ENCODE results near the gene DPRX.

Gene DPRX

GRCh38 chr19:53631949-53632407, at the start of gene DPRX:
DPRX (plus strand) TSS chr19:53631999; CDS start chr19:53632107, 108 bp downstream.
- no peak within 1 kb of the TSS for H3K4me3 ChIP-seq (ENCODE audit: low read length in 2 of 2)
- no peaks in the 10 kb centered on the region for H3K36me3 ChIP-seq (ENCODE audit: control insufficient read depth in 2 of 2, insufficient read depth in 2 of 2, low read length in 2 of 2)
- H3K4me1 ChIP-seq (ENCODE audit: control insufficient read depth in 2 of 2, insufficient read depth in 2 of 2, low read length in 2 of 2) = no peaks in the 10 kb centered on the region
- H3K27ac ChIP-seq (ENCODE audit: low read depth in 2 of 2, low read length in 2 of 2) = no peak within 1 kb of the TSS
- no peak within 1 kb of the TSS for H3K9ac ChIP-seq (ENCODE audit: low read depth in 1 of 2, low read length in 2 of 2)
- H3K27me3 ChIP-seq (ENCODE audit: control insufficient read depth in 2 of 2, insufficient read depth in 2 of 2, low read length in 2 of 2) = no peaks in the 10 kb centered on the region
- no peaks in the 10 kb centered on the region for H3K9me3 ChIP-seq (ENCODE audit: control insufficient read depth in 2 of 2, low read length in 2 of 2)

GRCh38 chr19:53583181-53583580, 48.6 kb upstream of the DPRX start:
- Histone ChIP-seq H3K4me1 (ENCODE audit: control insufficient read depth in 2 of 2, insufficient read depth in 2 of 2, low read length in 2 of 2) (no peaks in the 10 kb centered on the region), H3K9me3 (ENCODE audit: control insufficient read depth in 2 of 2, low read length in 2 of 2) (peaks cover 4 to 6% of the 10 kb centered on the region in 2 donors), H3K9ac (ENCODE audit: low read depth in 1 of 2, low read length in 2 of 2) (no peak overlapping the region), H3K27ac (ENCODE audit: low read depth in 2 of 2, low read length in 2 of 2) (no peak overlapping the region), H3K27me3 (ENCODE audit: control insufficient read depth in 2 of 2, insufficient read depth in 2 of 2, low read length in 2 of 2) (no peaks in the 10 kb centered on the region), H3K4me3 (ENCODE audit: low read length in 2 of 2) (no peak overlapping the region), H3K36me3 (ENCODE audit: control insufficient read depth in 2 of 2, insufficient read depth in 2 of 2, low read length in 2 of 2) (peaks cover 0 to 4% of the 10 kb centered on the region in 2 donors)

GRCh38 chr19:53586277-53586691, 45.5 kb upstream of the DPRX start:
- H3K4me1 ChIP-seq (ENCODE audit: control insufficient read depth in 2 of 2, insufficient read depth in 2 of 2, low read length in 2 of 2) = no peaks in the 10 kb centered on the region
- peaks cover 0 to 4% of the 10 kb centered on the region in 2 donors for H3K9me3 ChIP-seq (ENCODE audit: control insufficient read depth in 2 of 2, low read length in 2 of 2)
- no peak overlapping the region for H3K27ac ChIP-seq (ENCODE audit: low read depth in 2 of 2, low read length in 2 of 2)
- H3K4me3 ChIP-seq (ENCODE audit: low read length in 2 of 2) = no peak overlapping the region
- H3K36me3 ChIP-seq (ENCODE audit: control insufficient read depth in 2 of 2, insufficient read depth in 2 of 2, low read length in 2 of 2) = no peaks in the 10 kb centered on the region
- H3K9ac ChIP-seq (ENCODE audit: low read depth in 1 of 2, low read length in 2 of 2) = no peak overlapping the region
- no peaks in the 10 kb centered on the region for H3K27me3 ChIP-seq (ENCODE audit: control insufficient read depth in 2 of 2, insufficient read depth in 2 of 2, low read length in 2 of 2)

GRCh38 chr19:53594811-53595509, 36.8 kb upstream of the DPRX start:
- Histone ChIP-seq H3K27me3 (ENCODE audit: control insufficient read depth in 2 of 2, insufficient read depth in 2 of 2, low read length in 2 of 2) (no peaks in the 10 kb centered on the region), H3K36me3 (ENCODE audit: control insufficient read depth in 2 of 2, insufficient read depth in 2 of 2, low read length in 2 of 2) (no peaks in the 10 kb centered on the region), H3K4me1 (ENCODE audit: control insufficient read depth in 2 of 2, insufficient read depth in 2 of 2, low read length in 2 of 2) (no peaks in the 10 kb centered on the region), H3K4me3 (ENCODE audit: low read length in 2 of 2) (no peak overlapping the region), H3K9ac (ENCODE audit: low read depth in 1 of 2, low read length in 2 of 2) (no peak overlapping the region), H3K27ac (ENCODE audit: low read depth in 2 of 2, low read length in 2 of 2) (no peak overlapping the region), H3K9me3 (ENCODE audit: control insufficient read depth in 2 of 2, low read length in 2 of 2) (no peaks in the 10 kb centered on the region)

- Histone ChIP-seq H3K9me3 (ENCODE audit: control insufficient read depth in 2 of 2, low read length in 2 of 2) (no peaks in the 10 kb centered on the region), H3K27me3 (ENCODE audit: control insufficient read depth in 2 of 2, insufficient read depth in 2 of 2, low read length in 2 of 2) (no peaks in the 10 kb centered on the region), H3K4me3 (ENCODE audit: low read length in 2 of 2) (no peak overlapping the region), H3K4me1 (ENCODE audit: control insufficient read depth in 2 of 2, insufficient read depth in 2 of 2, low read length in 2 of 2) (no peaks in the 10 kb centered on the region), H3K36me3 (ENCODE audit: control insufficient read depth in 2 of 2, insufficient read depth in 2 of 2, low read length in 2 of 2) (no peaks in the 10 kb centered on the region), H3K9ac (ENCODE audit: low read depth in 1 of 2, low read length in 2 of 2) (no peak overlapping the region), H3K27ac (ENCODE audit: low read depth in 2 of 2, low read length in 2 of 2) (no peak overlapping the region)
Measured at GRCh38 chr19:53595510-53595867, 36.3 kb upstream of the DPRX start.

- Histone ChIP-seq H3K4me1 (ENCODE audit: control insufficient read depth in 2 of 2, insufficient read depth in 2 of 2, low read length in 2 of 2) (no peaks in the 10 kb centered on the region), H3K4me3 (ENCODE audit: low read length in 2 of 2) (no peak overlapping the region), H3K27me3 (ENCODE audit: control insufficient read depth in 2 of 2, insufficient read depth in 2 of 2, low read length in 2 of 2) (no peaks in the 10 kb centered on the region), H3K36me3 (ENCODE audit: control insufficient read depth in 2 of 2, insufficient read depth in 2 of 2, low read length in 2 of 2) (no peaks in the 10 kb centered on the region), H3K9ac (ENCODE audit: low read depth in 1 of 2, low read length in 2 of 2) (no peak overlapping the region), H3K9me3 (ENCODE audit: control insufficient read depth in 2 of 2, low read length in 2 of 2) (no peaks in the 10 kb centered on the region), H3K27ac (ENCODE audit: low read depth in 2 of 2, low read length in 2 of 2) (no peak overlapping the region)
Measured at GRCh38 chr19:53596056-53596455, 35.7 kb upstream of the DPRX start.

GRCh38 chr19:53597023-53597422, 34.8 kb upstream of the DPRX start:
- no peak overlapping the region for H3K9ac ChIP-seq (ENCODE audit: low read depth in 1 of 2, low read length in 2 of 2)
- no peaks in the 10 kb centered on the region for H3K27me3 ChIP-seq (ENCODE audit: control insufficient read depth in 2 of 2, insufficient read depth in 2 of 2, low read length in 2 of 2)
- no peaks in the 10 kb centered on the region for H3K9me3 ChIP-seq (ENCODE audit: control insufficient read depth in 2 of 2, low read length in 2 of 2)
- no peak overlapping the region for H3K27ac ChIP-seq (ENCODE audit: low read depth in 2 of 2, low read length in 2 of 2)
- H3K4me1 ChIP-seq (ENCODE audit: control insufficient read depth in 2 of 2, insufficient read depth in 2 of 2, low read length in 2 of 2) = no peaks in the 10 kb centered on the region
- H3K4me3 ChIP-seq (ENCODE audit: low read length in 2 of 2) = no peak overlapping the region
- no peaks in the 10 kb centered on the region for H3K36me3 ChIP-seq (ENCODE audit: control insufficient read depth in 2 of 2, insufficient read depth in 2 of 2, low read length in 2 of 2)

- H3K36me3 ChIP-seq (ENCODE audit: control insufficient read depth in 2 of 2, insufficient read depth in 2 of 2, low read length in 2 of 2) = no peaks in the 10 kb centered on the region
- no peaks in the 10 kb centered on the region for H3K27me3 ChIP-seq (ENCODE audit: control insufficient read depth in 2 of 2, insufficient read depth in 2 of 2, low read length in 2 of 2)
- H3K4me3 ChIP-seq (ENCODE audit: low read length in 2 of 2) = no peak overlapping the region
- no peaks in the 10 kb centered on the region for H3K9me3 ChIP-seq (ENCODE audit: control insufficient read depth in 2 of 2, low read length in 2 of 2)
- no peak overlapping the region for H3K27ac ChIP-seq (ENCODE audit: low read depth in 2 of 2, low read length in 2 of 2)
- no peaks in the 10 kb centered on the region for H3K4me1 ChIP-seq (ENCODE audit: control insufficient read depth in 2 of 2, insufficient read depth in 2 of 2, low read length in 2 of 2)
- no peak overlapping the region for H3K9ac ChIP-seq (ENCODE audit: low read depth in 1 of 2, low read length in 2 of 2)
Measured at GRCh38 chr19:53598361-53598760, 33.4 kb upstream of the DPRX start.

- H3K4me3 ChIP-seq (ENCODE audit: low read length in 2 of 2) = no peak overlapping the region
- H3K27ac ChIP-seq (ENCODE audit: low read depth in 2 of 2, low read length in 2 of 2) = no peak overlapping the region
- no peak overlapping the region for H3K9ac ChIP-seq (ENCODE audit: low read depth in 1 of 2, low read length in 2 of 2)
Measured at GRCh38 chr19:53600217-53600616, 31.6 kb upstream of the DPRX start.

GRCh38 chr19:53606031-53606430, 25.8 kb upstream of the DPRX start:
- H3K27me3 ChIP-seq (ENCODE audit: control insufficient read depth in 2 of 2, insufficient read depth in 2 of 2, low read length in 2 of 2) = no peaks in the 10 kb centered on the region
- H3K27ac ChIP-seq (ENCODE audit: low read depth in 2 of 2, low read length in 2 of 2) = no peak overlapping the region
- H3K4me1 ChIP-seq (ENCODE audit: control insufficient read depth in 2 of 2, insufficient read depth in 2 of 2, low read length in 2 of 2) = no peaks in the 10 kb centered on the region
- no peaks in the 10 kb centered on the region for H3K36me3 ChIP-seq (ENCODE audit: control insufficient read depth in 2 of 2, insufficient read depth in 2 of 2, low read length in 2 of 2)
- H3K9me3 ChIP-seq (ENCODE audit: control insufficient read depth in 2 of 2, low read length in 2 of 2) = no peaks in the 10 kb centered on the region
- no peak overlapping the region for H3K4me3 ChIP-seq (ENCODE audit: low read length in 2 of 2)
- no peak overlapping the region for H3K9ac ChIP-seq (ENCODE audit: low read depth in 1 of 2, low read length in 2 of 2)

More at GRCh38 chr19:53600217-53600616, 31.6 kb upstream of the DPRX start:
- no peaks in the 10 kb centered on the region for H3K4me1 ChIP-seq (ENCODE audit: control insufficient read depth in 2 of 2, insufficient read depth in 2 of 2, low read length in 2 of 2)
- H3K27me3 ChIP-seq (ENCODE audit: control insufficient read depth in 2 of 2, insufficient read depth in 2 of 2, low read length in 2 of 2) = no peaks in the 10 kb centered on the region
- no peaks in the 10 kb centered on the region for H3K36me3 ChIP-seq (ENCODE audit: control insufficient read depth in 2 of 2, insufficient read depth in 2 of 2, low read length in 2 of 2)
- no peaks in the 10 kb centered on the region for H3K9me3 ChIP-seq (ENCODE audit: control insufficient read depth in 2 of 2, low read length in 2 of 2)
